GM12872 (cell line): ENCODE data around the gene CLEC2A.

Source experiments
- CTCF ChIP-seq: IDR thresholded peaks from 3 replicates; pipeline ENCODE4 v1.5.1; 2011; ENCODE audit warnings: low read depth, mild to moderate bottlenecking, low read length, moderate library complexity; ENCODE audit not compliant: insufficient read depth

Gene CLEC2A

DNA sequence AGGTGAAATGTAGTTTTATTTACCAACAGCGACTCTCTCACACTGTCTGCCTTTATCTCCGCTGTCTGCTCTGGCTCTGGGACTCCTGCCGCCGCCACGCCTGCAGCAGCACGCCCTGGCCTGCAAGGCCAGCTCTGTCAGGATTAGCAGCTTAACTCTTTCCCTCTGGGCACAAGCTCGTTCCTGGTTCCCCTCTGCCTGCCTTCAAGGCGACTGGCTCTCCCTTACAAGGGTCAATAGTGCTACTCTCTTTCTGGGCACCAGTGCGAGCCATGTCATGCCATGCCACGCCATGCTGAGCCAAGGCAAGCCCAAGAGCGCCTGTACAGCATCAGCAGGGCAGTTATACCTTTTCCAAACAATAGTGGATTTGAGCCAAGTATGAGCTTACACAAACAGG is 59.4 kb downstream of the CLEC2A start:
- no peak for TF ChIP-seq CTCF

DNA sequence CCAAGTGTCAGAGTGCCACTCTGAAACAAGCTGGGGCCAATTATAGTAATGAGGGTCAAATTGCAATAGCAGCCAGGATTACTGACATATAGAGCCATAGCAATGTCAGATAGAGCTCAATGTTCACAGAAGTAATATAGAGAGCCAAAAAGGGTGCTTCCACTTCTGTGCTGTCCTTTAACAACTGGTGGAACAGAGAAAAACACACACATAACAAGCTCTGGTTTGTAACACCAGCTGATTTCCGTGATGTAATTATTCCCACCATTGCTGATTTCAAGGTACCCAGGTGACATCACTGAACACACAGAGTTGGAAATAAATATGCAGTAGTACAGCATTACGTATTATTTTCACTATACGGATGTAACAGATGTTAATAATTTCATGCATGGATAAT is 60.0 kb downstream of the CLEC2A start:
- no peak for TF ChIP-seq CTCF

DNA sequence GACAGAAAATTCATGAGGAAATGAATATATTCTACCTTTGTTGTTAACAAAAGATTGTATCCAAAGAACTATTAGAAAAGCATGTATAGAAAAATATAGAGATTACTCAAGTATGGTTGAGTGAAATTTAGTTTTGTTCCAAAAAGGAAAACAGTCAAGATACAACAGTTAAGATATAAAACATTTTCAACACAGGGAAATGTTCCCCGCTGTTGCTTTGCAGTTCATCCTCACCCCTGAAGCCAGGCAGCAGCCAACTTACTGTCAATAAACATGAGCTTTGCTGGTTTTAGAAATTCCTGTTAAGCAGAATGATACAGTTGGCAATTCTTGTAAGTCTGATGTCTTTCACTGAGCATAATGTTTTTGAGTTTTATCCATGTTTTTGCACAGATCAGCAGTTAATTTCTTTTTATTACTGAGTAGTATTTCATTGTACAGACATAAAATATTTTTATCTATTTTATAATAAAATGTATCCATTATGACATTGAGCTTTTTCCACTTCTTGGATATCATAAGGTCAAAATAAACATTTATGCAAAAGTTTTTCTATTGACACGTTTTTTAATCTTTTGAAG is 61.8 kb downstream of the CLEC2A start:
- TF ChIP-seq CTCF, result no peak

GRCh38 chr12:9869307-9870161 is 62.6 kb downstream of the CLEC2A start, which contains the start of gene CLEC2B:
Gene CLEC2B (minus strand): TSS chr12:9869354.
- TF ChIP-seq CTCF, result no peak

- TF ChIP-seq CTCF, result no peak
Observed at GRCh38 chr12:9868951-9869306, 63.2 kb downstream of the CLEC2A start.

GRCh38 chr12:9868311-9868801 is 63.8 kb downstream of the CLEC2A start:
- TF ChIP-seq CTCF, result no peak

DNA sequence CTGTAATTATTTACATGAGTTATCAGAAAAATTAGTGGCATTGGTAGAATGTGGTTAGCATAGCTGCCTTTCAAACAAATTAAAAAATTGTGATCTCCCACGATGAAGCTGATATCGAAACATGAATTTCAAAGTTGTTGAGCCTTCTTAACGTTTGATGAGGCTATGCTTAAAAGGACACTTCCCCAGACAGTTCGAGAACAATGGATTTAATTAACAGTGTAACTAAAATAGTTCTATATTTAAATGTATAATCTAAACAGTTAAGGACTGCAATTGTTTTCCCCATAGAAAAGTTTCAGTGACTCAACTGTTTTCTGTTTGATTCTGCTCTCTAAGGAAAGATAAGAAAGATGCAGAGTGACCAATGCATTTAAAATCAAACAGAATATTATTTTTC is 64.6 kb downstream of the CLEC2A start:
- TF ChIP-seq CTCF, result no peak
